Mammary epithelial cell (primary cell): Measurements from ENCODE around the gene DCN.

ENCODE experiments used
- CTCF ChIP-seq, 2 donors: IDR thresholded peaks in 1 of 2; conservative IDR thresholded peaks in 1 of 2; 2 replicates each; pipeline ENCODE4 v1.5.1; 2011 to 2012; ENCODE audit warnings: inconsistent platforms in 2 of 2, low read length in 2 of 2, mild to moderate bottlenecking in 2 of 2, control low read depth in 1 of 2, low read depth in 1 of 2; ENCODE audit not compliant: insufficient read depth in 1 of 2; ENCODE audit errors: extremely low read depth in 1 of 2
- EZH2 ChIP-seq: IDR thresholded peaks from 2 replicates; pipeline ENCODE4 v1.6.1; 2012; ENCODE audit warnings: low read length, inconsistent platforms, borderline replicate concordance

- TF ChIP-seq CTCF (conservative IDR thresholded peaks at IDR 0.05 in 1 of 2, IDR thresholded peaks at IDR 0.05 in 1 of 2; ENCODE audit: extremely low read depth in 1 of 2, insufficient read depth in 1 of 2, low read depth in 1 of 2, low read length in 2 of 2) (no peak), EZH2 (no peak)
Measured at GRCh38 chr12:91127751-91128150, 54.9 kb downstream of the DCN start.
